Activated CD4-positive, alpha-beta T cell treated with anti-CD3 and anti-CD28 coated beads, Interleukin-2, amount 50 U/mL, for 24 hours (primary cell): ENCODE data around the gene SRP68.

Source experiments
- DNase-seq, 2 donors: peaks; one replicate each; pipeline ENCODE4 v3.0.0-alpha.2; 2020; ENCODE audit warnings: low read depth in 1 of 2, low spot score in 1 of 2

SRP68 gene

DNA sequence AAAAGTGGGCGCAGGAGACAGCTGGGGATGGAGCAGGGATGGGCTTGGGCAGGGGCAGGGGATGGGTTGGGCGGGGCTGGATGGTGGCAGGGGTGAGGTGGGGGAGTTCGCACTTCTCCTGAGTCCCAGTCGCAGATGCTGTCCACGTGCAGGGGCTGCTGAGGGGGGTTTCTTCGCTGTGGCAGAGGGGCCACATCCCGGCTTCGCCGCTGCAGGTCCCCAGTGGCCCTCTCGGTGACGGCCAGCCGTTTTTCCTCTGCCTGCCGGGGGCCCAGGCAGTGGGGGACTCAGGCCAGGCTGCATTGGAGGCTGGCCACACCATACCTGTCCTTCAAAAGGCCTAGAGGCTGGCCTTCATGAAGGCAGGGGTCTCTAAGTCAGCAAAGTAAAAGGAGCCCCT, 53.5 kb downstream of the SRP68 start:
- no peak for DNase-seq

DNA sequence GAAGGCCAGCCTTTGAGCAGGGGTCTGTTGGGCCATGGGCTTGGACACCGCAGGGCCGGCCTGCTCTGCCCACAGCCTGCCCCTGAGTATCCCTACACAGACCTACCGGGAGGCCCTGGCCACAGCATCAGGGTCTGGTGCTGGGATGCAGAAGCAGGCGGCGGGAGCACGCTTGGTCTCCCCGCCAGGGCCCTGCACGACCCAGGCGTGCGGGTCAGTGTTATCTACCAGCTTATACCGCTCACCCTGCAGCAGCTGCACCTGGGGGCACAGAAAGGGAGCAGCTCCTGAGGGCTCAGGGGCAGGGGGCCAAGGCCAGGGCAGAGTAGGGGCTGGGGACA, 54.0 kb downstream of the SRP68 start:
- DNase-seq = no peak

DNA sequence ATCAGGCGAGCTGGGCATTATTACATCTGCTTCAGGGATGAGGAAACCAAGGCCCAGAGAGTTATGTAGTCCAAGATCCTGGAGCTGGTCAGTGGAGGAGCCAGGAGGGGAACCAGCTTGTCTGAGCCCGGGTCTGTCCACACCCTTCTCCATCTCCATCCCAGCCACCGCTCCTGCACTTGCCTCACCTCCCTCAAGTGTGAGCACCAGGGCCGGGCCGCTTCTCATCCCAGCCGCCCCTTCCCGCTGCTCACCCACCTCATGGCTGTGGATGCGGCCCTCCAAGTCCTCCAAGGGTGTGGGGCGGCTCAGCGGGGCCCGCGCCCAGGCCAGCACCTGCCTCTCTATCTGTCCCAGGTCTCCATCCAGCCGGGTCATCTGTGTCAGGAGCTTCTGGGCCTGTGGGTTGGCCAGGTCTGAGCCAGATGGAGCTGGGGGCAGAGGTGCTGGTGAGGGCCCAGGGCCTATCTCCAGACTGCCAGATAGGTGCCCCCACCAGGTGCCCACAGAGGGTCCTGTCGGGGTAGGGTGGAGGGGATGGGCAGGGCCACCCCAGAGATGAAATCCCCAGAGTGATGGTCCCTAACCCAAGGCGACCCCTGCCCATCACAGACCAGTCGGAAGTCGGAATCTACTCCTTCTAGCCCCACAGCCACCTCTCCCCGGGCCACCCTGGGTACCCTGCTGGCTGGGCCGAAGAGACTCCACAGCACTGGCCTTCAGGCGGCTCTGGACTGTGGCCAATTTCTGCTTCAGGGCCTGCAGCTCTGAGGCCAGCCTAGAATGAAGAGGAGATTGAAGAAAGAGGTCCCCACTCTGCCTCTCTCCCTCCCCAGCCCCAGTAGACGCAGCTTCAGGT, 54.6 kb downstream of the SRP68 start:
- DNase-seq = no peak

DNA sequence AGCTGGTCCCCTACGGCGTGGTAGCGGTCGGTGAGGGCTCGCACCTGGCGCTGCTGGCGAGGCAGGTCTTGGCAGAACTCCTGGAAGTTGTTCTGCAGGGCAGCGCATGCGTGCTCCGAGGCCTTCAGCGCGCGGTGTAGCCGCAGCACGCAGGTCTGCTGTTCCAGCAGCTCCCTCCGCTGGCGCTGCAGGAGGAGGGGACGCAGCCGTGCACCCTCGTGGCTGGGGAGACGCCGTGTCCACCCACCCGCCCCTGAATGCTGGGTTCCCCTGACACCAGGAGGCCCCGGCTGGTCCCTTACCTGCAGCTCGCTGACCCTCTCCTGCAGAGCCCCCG, 57.4 kb downstream of the SRP68 start:
- no peak for DNase-seq

DNA sequence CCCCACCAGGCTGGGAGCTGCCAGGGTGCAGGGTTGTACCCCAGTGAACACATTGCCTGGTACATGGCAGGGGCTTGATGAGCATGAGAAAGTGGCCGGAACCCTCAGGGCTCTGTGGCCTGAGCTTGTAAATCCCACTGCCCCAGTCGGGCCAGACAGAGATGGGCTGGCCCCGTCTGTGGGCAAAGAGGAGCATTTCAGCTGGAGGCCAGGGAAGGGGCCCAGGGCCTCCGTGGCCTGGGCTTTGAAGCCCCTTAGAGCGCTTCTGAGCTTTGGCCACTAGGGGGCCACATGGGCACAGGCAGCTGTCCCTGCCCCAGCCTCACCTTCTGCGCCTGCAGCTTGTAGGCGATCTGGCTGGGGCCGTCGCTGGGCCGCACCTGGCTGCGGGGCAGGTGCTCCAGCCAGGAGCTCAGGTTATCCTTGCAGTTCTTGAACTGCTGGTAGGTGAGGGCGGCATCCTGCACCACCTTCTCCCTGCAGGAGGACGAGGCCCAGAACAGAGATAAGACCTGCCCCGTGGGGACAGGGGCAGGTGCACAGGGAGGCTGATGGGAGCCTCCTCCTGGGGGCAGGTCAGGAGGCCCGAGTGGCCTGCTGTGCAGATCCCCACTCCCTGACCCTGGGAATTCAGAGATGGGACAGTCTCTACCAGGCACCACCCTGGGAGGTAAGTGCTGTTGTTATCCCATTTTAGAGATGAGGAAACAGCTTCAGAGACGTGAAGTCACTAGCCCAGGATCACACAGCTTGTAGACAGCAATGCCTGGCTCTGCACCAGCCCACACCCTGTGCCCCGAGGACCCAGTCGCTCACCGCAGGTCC, 58.0 kb downstream of the SRP68 start:
- peak; percentile 50 to 74 for DNase-seq

DNA sequence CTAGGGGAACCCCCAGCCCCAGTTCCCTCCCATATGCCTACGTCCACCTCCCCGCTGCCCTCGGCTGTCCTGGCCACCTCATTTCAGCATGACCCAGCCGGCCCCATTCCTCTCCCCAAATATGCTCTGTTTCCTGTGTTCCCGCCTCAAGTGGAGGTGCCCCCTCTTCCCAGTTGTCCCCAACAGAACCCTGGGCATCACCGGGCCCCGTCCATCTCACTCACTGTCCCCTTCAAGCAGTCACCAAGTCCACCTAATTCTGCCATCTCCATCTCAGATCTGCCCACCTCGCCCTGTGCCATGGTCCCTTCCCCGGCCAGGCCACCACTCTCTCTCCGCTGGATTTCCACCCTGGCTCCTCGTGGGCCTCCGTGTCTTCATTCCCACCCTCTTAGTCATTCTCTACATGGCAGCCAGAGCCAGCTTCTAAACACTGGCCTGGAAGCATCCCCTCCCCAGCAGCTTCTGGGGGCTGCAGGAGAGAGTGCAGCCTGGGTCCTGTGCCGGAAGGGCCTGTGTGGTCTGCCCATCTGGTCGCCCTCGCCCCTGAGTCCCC, 58.9 kb downstream of the SRP68 start:
- no peak for DNase-seq

DNA sequence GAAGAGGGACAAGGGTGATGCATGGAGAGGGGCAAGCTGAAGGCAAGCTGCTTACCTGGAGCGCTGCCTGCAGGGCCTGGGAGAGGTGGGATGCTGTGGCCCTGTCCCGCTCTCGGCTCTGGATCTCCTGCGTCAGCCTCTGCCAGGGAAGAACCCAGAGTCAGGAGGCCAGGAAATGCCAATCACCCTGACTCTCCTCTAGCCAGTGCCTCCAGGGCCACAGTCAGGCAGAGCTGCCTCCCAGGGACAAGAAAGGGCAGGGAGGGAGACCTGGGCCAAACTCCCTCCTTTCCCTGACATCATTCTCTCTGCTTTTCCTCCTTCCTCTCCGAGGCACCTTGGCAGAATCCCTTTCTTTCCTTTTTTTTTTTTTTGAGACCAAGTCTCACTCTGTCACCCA, 60.4 kb downstream of the SRP68 start:
- no peak for DNase-seq

DNA sequence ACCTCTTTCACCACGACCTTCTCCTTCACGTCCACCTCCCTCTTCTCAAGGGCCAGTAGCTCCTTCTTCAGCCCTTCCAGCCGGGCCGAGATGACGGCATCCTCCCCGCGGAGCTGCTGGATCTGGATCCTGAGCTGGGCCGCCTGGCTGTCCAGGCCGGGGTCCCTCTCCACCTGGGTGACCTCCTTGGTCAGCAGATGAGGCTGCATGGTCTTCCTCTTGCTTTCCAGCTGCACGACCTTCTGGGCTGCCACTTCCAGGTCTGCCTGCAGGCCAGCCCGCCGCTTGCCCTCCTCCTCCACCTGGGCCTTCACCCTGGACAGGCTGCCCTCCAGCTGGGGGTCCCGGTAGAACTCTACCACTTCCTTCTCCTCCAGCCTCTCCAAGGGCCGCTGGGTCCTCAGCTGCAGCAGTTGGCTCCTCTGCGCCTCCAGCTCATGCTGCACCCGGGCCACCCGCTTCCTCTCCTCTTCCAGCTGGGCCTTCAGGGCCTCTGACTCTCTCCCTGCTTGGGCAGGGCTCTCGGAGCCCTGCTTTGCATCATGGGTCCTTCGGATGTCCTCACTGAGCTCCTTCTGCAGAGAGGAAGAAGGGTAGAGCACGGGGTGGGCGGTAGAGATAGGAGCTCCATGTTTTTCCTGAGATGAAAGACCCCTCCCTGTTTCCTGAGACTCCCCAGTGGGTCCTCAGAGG, 62.2 kb downstream of the SRP68 start:
- DNase-seq = no peak

DNA sequence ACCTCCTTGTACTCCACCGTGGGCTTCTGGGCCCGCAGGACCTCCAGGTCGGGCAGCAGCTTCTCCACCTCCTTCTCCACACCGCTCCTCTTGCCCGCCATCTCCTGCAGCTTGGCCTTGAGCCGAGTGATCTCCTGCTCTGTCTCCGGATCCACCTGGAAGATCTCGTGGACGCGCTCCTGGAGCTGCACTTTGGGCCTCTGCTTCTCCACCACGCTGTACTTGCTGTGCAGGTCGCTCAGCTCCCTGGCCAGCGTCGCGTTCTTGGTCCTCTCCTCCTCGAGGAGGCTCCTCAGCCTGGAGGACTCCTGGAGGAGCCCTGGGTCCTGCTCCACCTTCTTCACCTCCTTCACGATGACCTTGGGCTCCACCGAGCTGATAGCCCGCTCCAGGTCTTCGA, 62.9 kb downstream of the SRP68 start:
- DNase-seq = no peak

DNA sequence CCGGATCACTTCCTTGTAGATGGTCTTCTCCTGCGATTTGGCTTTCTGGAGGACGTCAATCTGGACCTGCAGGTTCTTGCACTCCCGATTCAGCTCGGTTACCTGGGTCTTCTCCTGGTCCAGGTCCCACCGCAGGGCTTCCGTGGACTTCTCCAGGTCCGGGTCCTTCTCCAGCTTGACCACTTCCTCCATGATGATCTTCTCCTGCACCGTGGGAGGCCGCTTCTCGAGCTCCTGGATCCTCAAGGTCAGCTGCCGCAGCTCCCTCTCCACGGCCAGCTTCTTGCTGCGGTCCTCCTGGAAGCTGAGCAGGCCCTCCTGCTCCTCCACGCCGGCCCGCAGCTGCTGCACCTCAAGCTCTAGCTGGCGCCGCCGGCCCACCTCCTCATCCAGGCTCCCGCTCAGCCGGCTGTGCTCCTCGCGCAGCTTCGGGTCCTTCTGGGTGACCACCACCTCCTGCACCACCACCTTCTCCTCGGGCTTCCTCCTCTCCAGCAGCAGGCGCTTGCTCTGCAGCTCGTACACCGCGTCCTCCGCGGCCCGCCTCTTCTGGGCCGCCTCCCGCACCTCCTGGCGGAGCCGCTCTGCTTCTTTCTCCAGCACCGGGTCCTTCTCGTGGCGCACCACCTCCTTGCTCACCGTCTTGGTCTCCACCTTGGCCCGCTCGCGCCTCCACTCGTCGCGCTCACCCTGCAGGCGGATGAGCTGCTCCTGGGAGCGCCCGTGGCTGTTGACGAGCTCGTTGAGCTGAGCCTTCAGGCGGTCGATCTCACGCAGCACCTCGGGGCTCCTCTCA, 63.5 kb downstream of the SRP68 start:
- no peak for DNase-seq

DNA sequence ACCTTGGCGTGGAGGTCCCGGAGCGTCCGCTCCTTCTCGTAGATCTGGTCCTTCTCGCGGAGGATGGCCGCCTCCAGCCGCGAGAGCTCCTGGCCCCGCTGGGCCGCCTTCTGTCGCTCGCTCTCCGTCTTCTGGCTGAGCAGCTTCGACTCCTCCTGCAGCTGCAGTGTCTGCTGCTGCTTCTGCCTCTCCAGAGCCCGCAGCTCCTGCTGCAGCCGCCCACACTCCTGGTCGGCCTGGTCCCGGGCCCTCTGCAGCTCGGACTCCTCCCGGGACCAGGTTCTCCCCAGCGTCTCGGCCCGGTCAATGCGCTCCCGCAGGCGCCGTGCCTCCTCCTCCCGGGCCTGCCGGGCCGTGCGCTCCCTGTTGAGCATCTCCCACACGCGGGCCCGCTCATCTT, 64.1 kb downstream of the SRP68 start:
- no peak for DNase-seq

DNA sequence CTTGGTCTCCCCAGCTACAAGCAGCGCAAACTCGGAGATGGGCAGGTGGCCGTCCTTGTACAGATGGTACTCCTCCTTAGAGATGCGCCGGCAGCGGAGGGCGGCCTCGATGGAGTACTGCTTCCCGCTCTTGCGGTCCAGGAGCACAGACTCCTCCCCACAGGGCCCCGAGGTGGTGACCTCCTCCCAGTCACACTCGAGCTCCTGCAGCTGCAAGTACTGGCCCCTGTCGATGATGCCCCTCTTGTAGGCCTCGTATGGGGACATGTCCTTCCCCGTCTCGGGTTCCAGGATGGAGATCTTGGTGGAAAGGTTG, 64.5 kb downstream of the SRP68 start:
- no peak for DNase-seq

DNA sequence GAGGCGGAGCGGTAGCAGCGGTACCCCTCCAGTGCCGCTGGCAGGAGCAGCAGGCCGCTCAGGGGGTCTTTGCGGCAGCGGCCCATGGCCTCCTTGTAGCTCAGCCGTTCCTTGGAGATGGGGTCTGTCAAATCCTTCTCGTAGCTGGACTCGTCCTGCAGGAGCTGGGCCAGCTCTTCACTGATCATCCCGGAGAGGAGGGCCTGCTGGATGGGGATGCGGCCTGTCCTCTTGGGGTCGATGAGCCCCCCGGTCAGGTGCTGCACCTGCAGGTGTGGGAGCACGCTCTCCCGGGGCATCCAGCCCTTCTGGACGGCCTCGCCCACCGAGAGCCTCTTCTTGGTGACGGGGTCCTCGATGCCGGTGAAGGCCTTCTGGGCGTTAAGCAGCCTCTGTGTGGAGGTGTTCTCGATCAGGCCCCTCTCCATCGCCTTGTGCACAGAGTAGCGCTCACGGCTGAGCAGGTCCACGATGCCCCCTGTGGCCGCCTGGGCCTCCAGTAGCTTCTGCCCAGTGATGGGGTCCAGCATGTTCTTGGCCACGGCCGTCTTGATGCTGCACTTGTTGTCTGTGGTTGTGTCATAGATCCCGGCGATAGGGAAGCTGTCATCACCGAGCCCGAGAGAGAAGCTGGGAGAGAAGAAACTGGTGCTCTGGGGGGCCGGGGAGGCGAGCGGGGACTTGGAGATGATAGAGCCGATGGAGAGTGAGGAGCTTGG, 65.0 kb downstream of the SRP68 start:
- DNase-seq = no peak

DNA sequence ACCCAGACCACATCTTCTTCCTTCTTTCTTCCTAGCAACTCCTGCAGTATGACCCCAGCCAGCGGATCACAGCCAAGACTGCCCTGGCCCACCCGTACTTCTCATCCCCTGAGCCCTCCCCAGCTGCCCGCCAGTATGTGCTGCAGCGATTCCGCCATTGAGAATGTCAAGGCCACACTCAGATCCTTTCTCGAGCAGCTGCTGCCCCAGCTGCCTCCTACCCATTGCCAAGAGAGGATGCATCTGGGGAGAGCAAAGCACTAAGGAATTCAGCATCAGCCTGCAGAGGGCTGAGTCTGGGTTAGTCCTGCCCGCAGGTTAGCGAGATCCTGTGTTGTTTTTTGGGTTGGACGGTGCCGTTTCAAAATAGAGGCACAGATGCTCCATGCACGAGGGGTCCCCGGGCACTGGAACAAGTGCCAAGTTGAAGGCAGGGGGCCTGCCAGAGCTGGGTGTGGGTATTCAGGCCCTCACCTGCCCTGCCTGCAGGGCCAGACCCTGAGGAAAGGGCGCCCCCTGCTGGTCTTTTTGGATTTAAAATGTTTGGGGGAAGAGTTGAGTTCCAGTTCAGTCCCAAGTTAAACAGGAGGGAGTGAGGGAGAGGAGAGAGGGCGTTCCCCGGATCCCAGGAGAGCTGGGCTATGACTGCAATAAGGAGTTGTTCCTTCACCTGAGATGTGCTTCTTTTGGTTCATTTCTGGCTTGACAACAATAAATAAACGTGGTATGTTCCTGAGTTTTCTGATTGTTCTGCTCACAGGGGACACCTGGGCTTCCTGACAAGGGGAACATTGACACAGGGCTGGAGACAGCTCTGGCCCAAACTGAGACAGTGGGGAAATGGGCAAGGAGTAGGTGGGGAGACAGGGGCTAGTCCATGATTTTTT, 66.8 kb downstream of the SRP68 start:
- peak; percentile 75 to 85 for DNase-seq

DNA sequence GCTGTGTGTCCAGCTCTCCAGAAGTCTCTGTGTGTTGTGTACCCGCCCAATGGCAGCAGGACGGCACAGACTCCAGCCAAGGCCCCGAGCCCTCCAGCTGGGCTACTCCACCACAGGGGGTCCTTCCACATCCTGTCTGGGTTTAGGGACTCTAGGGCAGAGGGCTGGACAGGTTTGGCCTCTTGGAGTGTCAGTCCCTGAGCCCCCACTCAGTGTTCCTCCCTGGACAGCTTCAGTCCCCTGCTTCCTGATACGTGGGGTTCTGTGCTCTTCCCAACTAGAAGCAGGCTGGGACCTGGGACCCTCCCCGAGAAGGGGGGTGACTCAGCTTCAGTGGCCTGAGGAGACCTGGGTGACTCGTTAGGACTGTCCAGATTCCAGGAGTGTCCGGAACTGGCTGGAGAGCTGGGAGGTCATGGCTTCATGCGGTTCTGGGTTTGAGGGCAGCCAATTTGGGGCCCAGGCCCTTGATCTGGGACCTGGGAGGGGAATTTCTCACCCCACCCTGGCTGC, 67.5 kb downstream of the SRP68 start:
- no peak for DNase-seq

DNA sequence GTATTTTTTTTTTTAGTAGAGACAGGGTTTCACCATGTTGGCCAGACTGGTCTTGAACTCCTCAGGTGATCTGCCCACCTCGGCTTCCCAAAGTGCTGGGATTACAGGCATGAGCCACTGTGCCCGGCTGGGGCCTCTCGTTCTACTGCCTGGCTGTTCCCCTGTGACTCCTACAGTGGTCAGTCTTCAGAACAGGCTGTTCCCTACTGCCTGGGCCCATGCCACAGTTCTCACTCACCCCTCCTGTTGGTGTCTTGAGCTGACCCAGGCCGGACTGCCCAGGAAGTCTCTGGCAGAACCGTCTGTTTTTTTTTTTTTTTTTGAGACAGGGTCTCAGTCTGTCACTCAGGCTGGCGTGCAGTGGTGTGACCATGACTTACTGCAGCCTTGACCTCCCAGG, 68.4 kb downstream of the SRP68 start:
- no peak for DNase-seq

DNA sequence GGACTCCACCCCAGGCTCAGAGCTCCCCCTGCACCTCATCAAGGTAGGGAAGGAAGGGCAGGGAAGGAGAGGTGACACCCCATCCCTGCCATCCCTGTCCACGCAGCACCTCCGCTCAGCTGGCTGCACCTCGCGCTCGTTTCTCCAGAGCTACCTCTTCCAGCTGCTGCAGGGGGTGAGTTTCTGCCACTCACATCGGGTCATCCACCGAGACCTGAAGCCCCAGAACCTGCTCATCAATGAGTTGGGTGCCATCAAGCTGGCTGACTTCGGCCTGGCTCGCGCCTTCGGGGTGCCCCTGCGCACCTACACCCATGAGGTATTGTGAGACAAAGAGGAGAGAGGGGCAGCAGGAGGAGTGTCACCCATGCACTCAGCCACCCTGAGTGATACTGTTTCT, 70.2 kb downstream of the SRP68 start:
- DNase-seq = no peak

DNA sequence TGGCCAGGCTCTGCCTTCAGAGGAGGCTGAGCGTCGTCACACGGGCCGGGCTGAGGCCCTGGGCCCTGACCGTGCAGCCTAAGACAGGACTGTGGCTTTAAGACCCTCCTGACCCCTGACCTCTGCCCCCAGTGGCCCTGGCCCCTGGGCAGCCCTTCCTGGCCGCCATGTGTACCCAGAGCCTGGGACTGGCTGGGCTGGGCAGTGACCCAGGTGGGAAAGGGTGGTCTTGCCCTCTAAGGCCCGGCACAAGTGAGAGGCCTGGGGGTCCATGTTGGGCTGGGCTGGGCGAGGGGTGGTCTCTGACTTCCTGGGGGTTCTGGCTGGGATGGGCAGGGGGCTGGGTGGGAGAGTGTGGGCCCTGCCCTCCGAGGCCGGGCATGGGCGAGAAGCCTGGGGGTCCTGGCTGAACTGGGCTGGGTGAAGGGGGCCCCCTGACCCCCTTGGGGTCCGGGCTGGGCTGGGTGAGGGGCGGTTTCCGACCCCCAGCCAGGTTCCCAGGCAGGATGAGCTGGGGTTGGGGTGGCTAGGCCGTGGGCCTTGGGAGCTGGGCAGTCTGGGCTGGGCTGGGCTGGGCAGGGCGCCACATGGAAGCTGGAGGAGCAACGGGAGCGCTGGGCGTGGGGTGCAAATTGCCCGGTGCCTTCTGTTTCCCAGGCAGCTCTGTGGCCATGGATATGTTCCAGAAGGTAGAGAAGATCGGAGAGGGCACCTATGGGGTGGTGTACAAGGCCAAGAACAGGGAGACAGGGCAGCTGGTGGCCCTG, 71.4 kb downstream of the SRP68 start, which contains the start of gene CDK3:
CDK3 (plus strand) TSS at position 101 of the 767 bp plus-strand sequence; CDS start at position 672, 571 bp downstream.
- no peak for DNase-seq
